ENCODE data around the gene MAD2L1.

MAD2L1 gene

GRCh38 chr4:120010646-120011045, 56.0 kb downstream of the MAD2L1 start:
- no peak overlapping the region for H3K27ac ChIP-seq
- TF ChIP-seq CTCF (conservative IDR thresholded peaks at IDR 0.05; ENCODE audit: low read depth): no peak
- DNase-seq (ENCODE audit: low spot score): no peak
- ChIA-PET CTCF (no interaction called here), POLR2A (ENCODE audit: low non-redundant PET) (no interaction called here)

- DNase-seq (ENCODE audit: low spot score): peak; percentile 14
- CTCF ChIA-PET: interaction anchor here (0.6 to 0.7 kb wide), 2 partner anchors 21 to 1642 kb away, joined by 3 read pairs; no protein-coding TSS in a partner anchor
- TF ChIP-seq CTCF (conservative IDR thresholded peaks at IDR 0.05; ENCODE audit: low read depth): no peak
- POLR2A ChIA-PET (ENCODE audit: low non-redundant PET): no interaction called here
- no peak overlapping the region for H3K27ac ChIP-seq
Measured at GRCh38 chr4:120009731-120010130, 56.9 kb downstream of the MAD2L1 start.

- no peak for TF ChIP-seq CTCF (conservative IDR thresholded peaks at IDR 0.05; ENCODE audit: low read depth)
- POLR2A ChIA-PET (ENCODE audit: low non-redundant PET): interaction anchor here (0.5 kb wide), 1 partner anchor 1680 kb away, joined by 3 read pairs; no protein-coding TSS in a partner anchor
- H3K27ac ChIP-seq: no peak overlapping the region
- CTCF ChIA-PET: no interaction called here
- no peak for DNase-seq (ENCODE audit: low spot score)
Measured at GRCh38 chr4:120008957-120009356, 57.7 kb downstream of the MAD2L1 start.

- TF ChIP-seq CTCF (conservative IDR thresholded peaks at IDR 0.05; ENCODE audit: low read depth): no peak
- DNase-seq (ENCODE audit: low spot score): no peak
- H3K27ac ChIP-seq: no peak overlapping the region
- ChIA-PET CTCF (interaction anchor here (0.6 kb wide), 1 partner anchor 24 kb away, joined by 4 read pairs; no protein-coding TSS in a partner anchor), POLR2A (ENCODE audit: low non-redundant PET) (no interaction called here)
Measured at GRCh38 chr4:120007896-120008436, 58.7 kb downstream of the MAD2L1 start.

GRCh38 chr4:120007191-120007871, 59.3 kb downstream of the MAD2L1 start:
- ChIA-PET CTCF (interaction anchor here (0.6 kb wide), 1 partner anchor 38 kb away, joined by 3 read pairs; no protein-coding TSS in a partner anchor), POLR2A (ENCODE audit: low non-redundant PET) (no interaction called here)
- H3K27ac ChIP-seq: no peak overlapping the region

More at GRCh38 chr4:120007191-120007871, 59.3 kb downstream of the MAD2L1 start:
- no peak for TF ChIP-seq CTCF (conservative IDR thresholded peaks at IDR 0.05; ENCODE audit: low read depth)
- no peak for DNase-seq (ENCODE audit: low spot score)
